Measurements from ENCODE around the gene SH3TC2.

The SH3TC2 gene

GRCh38 chr5:148988328-148988727 lies 74.5 kb downstream of the SH3TC2 start:
- Mint-ChIP-seq H3K36me3 (peaks cover 2% of the 10 kb centered on the region), H3K4me1 (ENCODE audit: low read depth) (no peaks in the 10 kb centered on the region), H3K9me3 (ENCODE audit: low read depth) (peaks cover 3% of the 10 kb centered on the region), H3K27ac (no peak overlapping the region), H3K4me3 (no peak overlapping the region), H3K27me3 (peaks cover 9% of the 10 kb centered on the region)

- no peak overlapping the region for H3K27ac Mint-ChIP-seq
- no peak overlapping the region for H3K4me3 Mint-ChIP-seq
- peaks cover 2% of the 10 kb centered on the region for H3K36me3 Mint-ChIP-seq
- H3K4me1 Mint-ChIP-seq (ENCODE audit: low read depth): no peaks in the 10 kb centered on the region
- H3K9me3 Mint-ChIP-seq (ENCODE audit: low read depth): peaks cover 3% of the 10 kb centered on the region
- peaks cover 12% of the 10 kb centered on the region for H3K27me3 Mint-ChIP-seq
Observed at GRCh38 chr5:148986636-148987035, 76.2 kb downstream of the SH3TC2 start.

GRCh38 chr5:148984345-148984744 lies 78.5 kb downstream of the SH3TC2 start:
- H3K27ac Mint-ChIP-seq: no peak overlapping the region

GRCh38 chr5:148981353-148981752 lies 81.5 kb downstream of the SH3TC2 start:
- Mint-ChIP-seq H3K4me3 (no peak overlapping the region), H3K36me3 (peaks cover 2% of the 10 kb centered on the region), H3K9me3 (ENCODE audit: low read depth) (peaks cover 3% of the 10 kb centered on the region), H3K27ac (no peak overlapping the region), H3K4me1 (ENCODE audit: low read depth) (no peaks in the 10 kb centered on the region), H3K27me3 (peaks cover 8% of the 10 kb centered on the region)

More at GRCh38 chr5:148984345-148984744, 78.5 kb downstream of the SH3TC2 start:
- Mint-ChIP-seq H3K27me3 (peaks cover 10% of the 10 kb centered on the region), H3K4me3 (no peak overlapping the region), H3K36me3 (peaks cover 2% of the 10 kb centered on the region), H3K9me3 (ENCODE audit: low read depth) (peaks cover 3% of the 10 kb centered on the region), H3K4me1 (ENCODE audit: low read depth) (no peaks in the 10 kb centered on the region)

- Mint-ChIP-seq H3K4me3 (no peak overlapping the region), H3K4me1 (ENCODE audit: low read depth) (no peaks in the 10 kb centered on the region), H3K27ac (no peak overlapping the region), H3K27me3 (peaks cover 8% of the 10 kb centered on the region), H3K9me3 (ENCODE audit: low read depth) (peaks cover 3% of the 10 kb centered on the region), H3K36me3 (peaks cover 2% of the 10 kb centered on the region)
Observed at GRCh38 chr5:148980731-148981130, 82.1 kb downstream of the SH3TC2 start.

- Mint-ChIP-seq H3K9me3 (ENCODE audit: low read depth) (peaks cover 3% of the 10 kb centered on the region), H3K27ac (no peak overlapping the region), H3K4me1 (ENCODE audit: low read depth) (no peaks in the 10 kb centered on the region), H3K27me3 (peaks cover 5% of the 10 kb centered on the region), H3K4me3 (no peak overlapping the region), H3K36me3 (no peaks in the 10 kb centered on the region)
Observed at GRCh38 chr5:148979083-148979723, 83.7 kb downstream of the SH3TC2 start.

- Mint-ChIP-seq H3K4me3 (no peak overlapping the region), H3K27ac (no peak overlapping the region), H3K4me1 (ENCODE audit: low read depth) (no peaks in the 10 kb centered on the region), H3K27me3 (peaks cover 5% of the 10 kb centered on the region), H3K36me3 (no peaks in the 10 kb centered on the region), H3K9me3 (ENCODE audit: low read depth) (no peaks in the 10 kb centered on the region)
Observed at GRCh38 chr5:148978370-148979082, 84.3 kb downstream of the SH3TC2 start.

- Mint-ChIP-seq H3K9me3 (ENCODE audit: low read depth) (no peaks in the 10 kb centered on the region), H3K27ac (no peak overlapping the region), H3K4me1 (ENCODE audit: low read depth) (no peaks in the 10 kb centered on the region), H3K27me3 (peaks cover 8% of the 10 kb centered on the region), H3K36me3 (no peaks in the 10 kb centered on the region), H3K4me3 (no peak overlapping the region)
Observed at GRCh38 chr5:148976569-148977381, 86.1 kb downstream of the SH3TC2 start.

- no peaks in the 10 kb centered on the region for H3K4me1 Mint-ChIP-seq (ENCODE audit: low read depth)
- peaks cover 6% of the 10 kb centered on the region for H3K27me3 Mint-ChIP-seq
- no peaks in the 10 kb centered on the region for H3K36me3 Mint-ChIP-seq
- no peaks in the 10 kb centered on the region for H3K9me3 Mint-ChIP-seq (ENCODE audit: low read depth)
- H3K4me3 Mint-ChIP-seq: no peak overlapping the region
- H3K27ac Mint-ChIP-seq: no peak overlapping the region
Observed at GRCh38 chr5:148974642-148975327, 88.1 kb downstream of the SH3TC2 start.

- Mint-ChIP-seq H3K27ac (no peak overlapping the region), H3K36me3 (no peaks in the 10 kb centered on the region), H3K9me3 (ENCODE audit: low read depth) (no peaks in the 10 kb centered on the region), H3K4me1 (ENCODE audit: low read depth) (no peaks in the 10 kb centered on the region), H3K27me3 (peaks cover 6% of the 10 kb centered on the region), H3K4me3 (no peak overlapping the region)
Observed at GRCh38 chr5:148973455-148973854, 89.4 kb downstream of the SH3TC2 start.

GRCh38 chr5:148972974-148973374 lies 89.9 kb downstream of the SH3TC2 start:
- Mint-ChIP-seq H3K27me3 (peaks cover 6% of the 10 kb centered on the region), H3K4me3 (no peak overlapping the region), H3K4me1 (ENCODE audit: low read depth) (no peaks in the 10 kb centered on the region), H3K27ac (no peak overlapping the region), H3K36me3 (no peaks in the 10 kb centered on the region), H3K9me3 (ENCODE audit: low read depth) (no peaks in the 10 kb centered on the region)

- Mint-ChIP-seq H3K27me3 (peaks cover 6% of the 10 kb centered on the region), H3K9me3 (ENCODE audit: low read depth) (no peaks in the 10 kb centered on the region), H3K27ac (no peak overlapping the region), H3K4me1 (ENCODE audit: low read depth) (no peaks in the 10 kb centered on the region), H3K4me3 (no peak overlapping the region), H3K36me3 (no peaks in the 10 kb centered on the region)
Observed at GRCh38 chr5:148972396-148972795, 90.5 kb downstream of the SH3TC2 start.

GRCh38 chr5:148970876-148971275 lies 92.0 kb downstream of the SH3TC2 start:
- Mint-ChIP-seq H3K4me1 (ENCODE audit: low read depth) (no peaks in the 10 kb centered on the region), H3K36me3 (no peaks in the 10 kb centered on the region), H3K27me3 (peaks cover 6% of the 10 kb centered on the region), H3K27ac (no peak overlapping the region), H3K9me3 (ENCODE audit: low read depth) (no peaks in the 10 kb centered on the region), H3K4me3 (no peak overlapping the region)

GRCh38 chr5:148970228-148970627 lies 92.6 kb downstream of the SH3TC2 start:
- Mint-ChIP-seq H3K9me3 (ENCODE audit: low read depth) (no peaks in the 10 kb centered on the region), H3K27me3 (peaks cover 6% of the 10 kb centered on the region), H3K36me3 (no peaks in the 10 kb centered on the region), H3K27ac (no peak overlapping the region), H3K4me1 (ENCODE audit: low read depth) (no peaks in the 10 kb centered on the region), H3K4me3 (no peak overlapping the region)

- H3K4me3 Mint-ChIP-seq: no peak overlapping the region
Observed at GRCh38 chr5:148969291-148969690, 93.6 kb downstream of the SH3TC2 start.

More at GRCh38 chr5:148969291-148969690, 93.6 kb downstream of the SH3TC2 start:
- Mint-ChIP-seq H3K36me3 (no peaks in the 10 kb centered on the region), H3K27me3 (peaks cover 6% of the 10 kb centered on the region), H3K4me1 (ENCODE audit: low read depth) (no peaks in the 10 kb centered on the region), H3K27ac (no peak overlapping the region), H3K9me3 (ENCODE audit: low read depth) (no peaks in the 10 kb centered on the region)
